Bronchial epithelial cell (primary cell): ENCODE data around the gene TDRD10. TPM values are rescaled to one million over a fixed set of nuclear protein-coding genes. Genes with fewer than 3 reads are reported as not detected.

Experiments
- DNase-seq: peaks from one replicate; pipeline ENCODE4 v3.0.0-alpha.2; 2010; ENCODE audit warnings: low read depth
- FAIRE-seq: peaks from 2 replicates; lab custom pipeline; 2011; peaks lifted over from hg19 to GRCh38; lab: Jason Lieb, UNC
- H3K27me3 ChIP-seq: 2 replicates; pipeline ENCODE4 v1.5.1; 2011; ENCODE audit warnings: low read length; ENCODE audit not compliant: control insufficient read depth, insufficient read depth
- H3K36me3 ChIP-seq: 2 replicates; pipeline ENCODE4 v1.5.1; 2011; ENCODE audit warnings: low read length; ENCODE audit not compliant: control insufficient read depth, insufficient read depth
- H3K4me3 ChIP-seq: 2 replicates; pipeline ENCODE4 v1.5.1; 2011; ENCODE audit warnings: mild to moderate bottlenecking, low read depth, low read length, control low read depth
- total RNA-seq: library from RNA; depleted of rRNA; stranded (reverse); fragments of >200 nt; gene quantifications from 2 replicates; pipeline ENCODE4 v1.2.1, GENCODE V29; 2014
- TF ChIP-seq, protein P1 (sequence below): IDR thresholded peaks from 2 replicates; pipeline ENCODE4 v1.5.1; 2011; ENCODE audit warnings: mild to moderate bottlenecking, moderate library complexity, low read length, control low read depth, inconsistent platforms; ENCODE audit not compliant: insufficient read depth, severe bottlenecking

Gene TDRD10
- total RNA-seq, 1 donor from 2014 or later, result under 0.01 TPM

- FAIRE-seq (no peak), DNase-seq (no peak)
- no peaks in the 10 kb centered on the region for H3K27me3 ChIP-seq
- peaks cover 45% of the 10 kb centered on the region for H3K36me3 ChIP-seq
- TF ChIP-seq, protein P1, sequence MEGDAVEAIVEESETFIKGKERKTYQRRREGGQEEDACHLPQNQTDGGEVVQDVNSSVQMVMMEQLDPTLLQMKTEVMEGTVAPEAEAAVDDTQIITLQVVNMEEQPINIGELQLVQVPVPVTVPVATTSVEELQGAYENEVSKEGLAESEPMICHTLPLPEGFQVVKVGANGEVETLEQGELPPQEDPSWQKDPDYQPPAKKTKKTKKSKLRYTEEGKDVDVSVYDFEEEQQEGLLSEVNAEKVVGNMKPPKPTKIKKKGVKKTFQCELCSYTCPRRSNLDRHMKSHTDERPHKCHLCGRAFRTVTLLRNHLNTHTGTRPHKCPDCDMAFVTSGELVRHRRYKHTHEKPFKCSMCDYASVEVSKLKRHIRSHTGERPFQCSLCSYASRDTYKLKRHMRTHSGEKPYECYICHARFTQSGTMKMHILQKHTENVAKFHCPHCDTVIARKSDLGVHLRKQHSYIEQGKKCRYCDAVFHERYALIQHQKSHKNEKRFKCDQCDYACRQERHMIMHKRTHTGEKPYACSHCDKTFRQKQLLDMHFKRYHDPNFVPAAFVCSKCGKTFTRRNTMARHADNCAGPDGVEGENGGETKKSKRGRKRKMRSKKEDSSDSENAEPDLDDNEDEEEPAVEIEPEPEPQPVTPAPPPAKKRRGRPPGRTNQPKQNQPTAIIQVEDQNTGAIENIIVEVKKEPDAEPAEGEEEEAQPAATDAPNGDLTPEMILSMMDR, result no peak
- no peak overlapping the region for H3K4me3 ChIP-seq
Measured at GRCh38 chr1:154581766-154582165, 79.7 kb downstream of the TDRD10 start.

GRCh38 chr1:154582885-154583284 lies 80.9 kb downstream of the TDRD10 start:
- FAIRE-seq, result no peak
- peaks cover 53% of the 10 kb centered on the region for H3K36me3 ChIP-seq
- TF ChIP-seq, protein P1, result no peak
- no peak for DNase-seq
- no peak overlapping the region for H3K4me3 ChIP-seq
- H3K27me3 ChIP-seq, result no peaks in the 10 kb centered on the region

- TF ChIP-seq, protein P1, result no peak
- Histone ChIP-seq H3K4me3 (no peak overlapping the region), H3K36me3 (peaks cover 61% of the 10 kb centered on the region), H3K27me3 (no peaks in the 10 kb centered on the region)
- DNase-seq (no peak), FAIRE-seq (no peak)
Measured at GRCh38 chr1:154583773-154584172, 81.8 kb downstream of the TDRD10 start.

DNA sequence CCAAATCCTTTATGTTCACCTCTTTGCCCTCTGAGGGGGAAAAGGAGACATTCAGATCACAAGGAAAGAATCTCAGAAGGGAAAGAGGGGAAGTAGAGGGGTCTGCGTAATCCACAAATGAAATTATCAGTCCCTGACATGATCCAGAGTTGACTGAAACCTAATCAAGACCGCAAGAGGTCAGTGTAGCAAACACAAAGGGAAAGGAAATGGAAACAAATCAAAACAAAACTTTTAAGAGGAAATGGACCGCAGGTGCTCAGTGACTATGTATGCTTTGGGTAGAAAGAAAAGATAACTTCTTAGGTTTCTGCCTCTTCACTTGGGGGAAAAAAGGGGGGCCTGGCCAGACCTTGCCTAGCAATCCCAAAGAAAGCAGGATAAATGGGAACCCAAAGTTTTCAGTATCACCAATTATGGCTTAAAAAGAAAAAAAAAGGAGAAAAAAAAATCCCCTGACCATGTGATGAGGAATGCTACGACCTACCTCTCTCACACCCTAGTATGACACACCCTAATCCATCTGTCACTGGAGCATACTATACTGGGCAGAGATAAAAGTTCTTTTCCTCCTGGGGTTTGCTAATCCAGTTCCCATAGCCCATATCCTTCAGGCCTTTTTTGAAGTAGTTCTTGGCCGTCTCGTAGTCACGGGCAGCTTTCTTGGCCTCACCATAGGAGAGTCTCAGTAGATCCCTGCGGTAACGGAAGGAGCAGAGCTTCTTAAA lies 82.4 kb downstream of the TDRD10 start:
- H3K4me3 ChIP-seq, result no peak overlapping the region
- FAIRE-seq (no peak), DNase-seq (no peak)
- H3K36me3 ChIP-seq, result peaks cover 62% of the 10 kb centered on the region
- TF ChIP-seq, protein P1, result no peak
- no peaks in the 10 kb centered on the region for H3K27me3 ChIP-seq

- Histone ChIP-seq H3K36me3 (peaks cover 65% of the 10 kb centered on the region), H3K4me3 (no peak overlapping the region), H3K27me3 (no peaks in the 10 kb centered on the region)
- FAIRE-seq, result no peak
- TF ChIP-seq, protein P1, result no peak
- no peak for DNase-seq
Measured at GRCh38 chr1:154586231-154586630, 84.2 kb downstream of the TDRD10 start.

GRCh38 chr1:154586641-154587040 lies 84.6 kb downstream of the TDRD10 start:
- DNase-seq (no peak), FAIRE-seq (no peak)
- TF ChIP-seq, protein P1, result no peak
- H3K36me3 ChIP-seq, result peaks cover 67% of the 10 kb centered on the region
- no peaks in the 10 kb centered on the region for H3K27me3 ChIP-seq
- no peak overlapping the region for H3K4me3 ChIP-seq
